ENCODE results near the gene LDHA. TPM values are rescaled to one million over a fixed set of nuclear protein-coding genes. Genes with fewer than 3 reads are reported as not detected.

LDHA gene
- polyA plus RNA-seq, 1 donor (not counting 4 experiments of a cell fraction or from before 2014, with no cell fraction given) = 3,668 TPM

DNA sequence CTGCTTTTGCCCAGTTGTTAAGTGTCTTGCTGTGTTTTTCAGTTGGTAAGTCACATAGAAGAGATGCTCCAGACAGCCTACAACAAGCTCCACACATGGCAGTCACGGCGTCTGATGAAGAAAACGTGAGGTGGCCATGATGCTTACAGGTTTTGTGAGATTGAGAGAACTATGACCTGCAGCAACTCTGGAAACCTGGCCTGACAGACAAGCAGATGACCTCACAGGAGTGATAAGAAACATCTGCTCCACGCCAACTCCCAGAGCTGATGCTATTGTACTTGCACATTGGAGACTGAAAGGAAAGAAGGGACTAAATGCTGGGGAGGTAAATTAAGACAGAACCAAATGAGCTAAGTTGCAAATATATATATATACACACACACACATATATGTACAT lies 28.6 kb upstream of the LDHA start:
- Histone ChIP-seq H3K4me2 (ENCODE audit: control insufficient read depth, extremely low read depth, insufficient read depth, low read depth, low read length) (no peak overlapping the region), H3K4me1 (ENCODE audit: control insufficient read depth, extremely low read depth, insufficient read depth, low read length) (no peaks in the 10 kb centered on the region), H3K9me3 (ENCODE audit: control insufficient read depth, low read depth, low read length) (no peaks in the 10 kb centered on the region), H2AFZ (ENCODE audit: control insufficient read depth, low read length) (no peak overlapping the region), H3K9ac (ENCODE audit: control insufficient read depth, extremely low read depth, insufficient read depth, low read length) (no peak overlapping the region), H3K36me3 (ENCODE audit: control insufficient read depth in 2 of 2, extremely low read depth in 1 of 2, insufficient read depth in 2 of 2, low read length in 2 of 2) (peaks cover 17 to 26% of the 10 kb centered on the region in 2 experiments), H3K4me3 (ENCODE audit: control insufficient read depth in 2 of 3, extremely low read depth in 1 of 3, insufficient read depth in 2 of 3, low read depth in 1 of 3, low read length in 3 of 3) (no peak overlapping the region), H4K20me1 (ENCODE audit: control insufficient read depth, extremely low read depth, insufficient read depth, low read length) (no peaks in the 10 kb centered on the region), H3K27ac (ENCODE audit: control insufficient read depth, insufficient read depth, low read length) (no peak overlapping the region), H3K79me2 (ENCODE audit: control insufficient read depth, insufficient read depth, low read length) (no peaks in the 10 kb centered on the region), H3K9me1 (ENCODE audit: control insufficient read depth, extremely low read depth, insufficient read depth, low read length) (no peaks in the 10 kb centered on the region), H3K27me3 (ENCODE audit: control insufficient read depth, extremely low read depth, insufficient read depth, low read length) (no peaks in the 10 kb centered on the region)
- no peak for DNase-seq (ENCODE audit: low read depth, low spot score)
- no peak for FAIRE-seq
- dilution Hi-C loops (cut with MboI; ENCODE audit: extremely low pct_ligation_motif_present, low sequenced_read_pairs) = no loop called here
- no peak for TF ChIP-seq CTCF (optimal IDR thresholded peaks at IDR 0.05 in 1 of 3, IDR thresholded peaks at IDR 0.05 in 1 of 3, conservative IDR thresholded peaks at IDR 0.05 in 1 of 3; ENCODE audit: extremely low read depth in 1 of 3, insufficient read depth in 2 of 3, low read length in 3 of 3)

GRCh38 chr11:18366286-18366685 lies 28.1 kb upstream of the LDHA start:
- Histone ChIP-seq H4K20me1 (ENCODE audit: control insufficient read depth, extremely low read depth, insufficient read depth, low read length) (no peaks in the 10 kb centered on the region), H3K27ac (ENCODE audit: control insufficient read depth, insufficient read depth, low read length) (no peak overlapping the region), H3K36me3 (ENCODE audit: control insufficient read depth in 2 of 2, extremely low read depth in 1 of 2, insufficient read depth in 2 of 2, low read length in 2 of 2) (peaks cover 17 to 20% of the 10 kb centered on the region in 2 experiments), H3K79me2 (ENCODE audit: control insufficient read depth, insufficient read depth, low read length) (no peaks in the 10 kb centered on the region), H3K4me1 (ENCODE audit: control insufficient read depth, extremely low read depth, insufficient read depth, low read length) (no peaks in the 10 kb centered on the region), H3K9me1 (ENCODE audit: control insufficient read depth, extremely low read depth, insufficient read depth, low read length) (no peaks in the 10 kb centered on the region), H3K9me3 (ENCODE audit: control insufficient read depth, low read depth, low read length) (no peaks in the 10 kb centered on the region), H2AFZ (ENCODE audit: control insufficient read depth, low read length) (no peak overlapping the region), H3K4me3 (ENCODE audit: control insufficient read depth in 2 of 3, extremely low read depth in 1 of 3, insufficient read depth in 2 of 3, low read depth in 1 of 3, low read length in 3 of 3) (no peak overlapping the region), H3K4me2 (ENCODE audit: control insufficient read depth, extremely low read depth, insufficient read depth, low read depth, low read length) (no peak overlapping the region), H3K9ac (ENCODE audit: control insufficient read depth, extremely low read depth, insufficient read depth, low read length) (no peak overlapping the region), H3K27me3 (ENCODE audit: control insufficient read depth, extremely low read depth, insufficient read depth, low read length) (no peaks in the 10 kb centered on the region)
- FAIRE-seq (no peak), DNase-seq (ENCODE audit: low read depth, low spot score) (no peak)
- dilution Hi-C loops (cut with MboI; ENCODE audit: extremely low pct_ligation_motif_present, low sequenced_read_pairs) = no loop called here
- TF ChIP-seq EZH2 (IDR thresholded peaks at IDR 0.05; ENCODE audit: low read length) = no peak
- TF ChIP-seq CTCF (optimal IDR thresholded peaks at IDR 0.05 in 1 of 3, IDR thresholded peaks at IDR 0.05 in 1 of 3, conservative IDR thresholded peaks at IDR 0.05 in 1 of 3; ENCODE audit: extremely low read depth in 1 of 3, insufficient read depth in 2 of 3, low read length in 3 of 3) = no peak

Measured in keratinocyte (primary cell).